H9 (cell line): ENCODE measurements around the gene CCT2. TPM values are rescaled to one million over a fixed set of nuclear protein-coding genes. Genes with fewer than 3 reads are reported as not detected.

Source experiments
- DNase-seq: peaks from one replicate; pipeline ENCODE4 v3.0.0-alpha.2; 2017
- H2AFZ ChIP-seq: one replicate; pipeline ENCODE4 v1.6.1; 2013; ENCODE audit warnings: mild to moderate bottlenecking, low read length, control low read depth, moderate library complexity
- H2AK5ac ChIP-seq: 2 replicates; pipeline ENCODE4 v1.6.1; 2013; ENCODE audit warnings: low read length, control low read depth, mixed read lengths; ENCODE audit not compliant: insufficient read length
- H2BK120ac ChIP-seq: one replicate; pipeline ENCODE4 v1.6.1; 2013; ENCODE audit warnings: low read depth, mild to moderate bottlenecking, low read length, control low read depth, inconsistent platforms; ENCODE audit not compliant: poor library complexity, severe bottlenecking
- H2BK12ac ChIP-seq: 2 replicates; pipeline ENCODE4 v1.6.1; 2013; ENCODE audit warnings: low read length, control low read depth, mixed read lengths, low read depth; ENCODE audit not compliant: insufficient read length
- H2BK15ac ChIP-seq: 2 replicates; pipeline ENCODE4 v1.6.1; 2013; ENCODE audit warnings: low read depth, low read length, control low read depth
- H2BK20ac ChIP-seq: one replicate; pipeline ENCODE4 v1.6.1; 2013; ENCODE audit warnings: low read depth, mild to moderate bottlenecking, low read length, control low read depth, inconsistent platforms; ENCODE audit not compliant: poor library complexity, severe bottlenecking
- H2BK5ac ChIP-seq: 2 replicates; pipeline ENCODE4 v1.6.1; 2013; ENCODE audit warnings: low read length, control low read depth, mixed read lengths; ENCODE audit not compliant: insufficient read length
- H3K14ac ChIP-seq: 2 replicates; pipeline ENCODE4 v1.6.1; 2013; ENCODE audit warnings: low read length, control low read depth; ENCODE audit not compliant: insufficient read depth
- H3K18ac ChIP-seq: 2 replicates; pipeline ENCODE4 v1.6.1; 2013; ENCODE audit warnings: low read depth, mild to moderate bottlenecking, mixed read lengths, low read length, control low read depth; ENCODE audit not compliant: insufficient read length
- H3K23ac ChIP-seq: 2 replicates; pipeline ENCODE4 v1.6.1; 2013; ENCODE audit warnings: low read length, control low read depth, mixed read lengths, low read depth; ENCODE audit not compliant: insufficient read length
- H3K23me2 ChIP-seq: 2 replicates; pipeline ENCODE4 v1.6.1; 2013; ENCODE audit warnings: low read depth, mild to moderate bottlenecking, mixed read lengths, low read length, control low read depth; ENCODE audit not compliant: insufficient read length, poor library complexity, severe bottlenecking
- H3K27ac ChIP-seq: 2 replicates; pipeline ENCODE4 v1.5.1; 2013; ENCODE audit warnings: low read length, control low read depth, mixed read lengths, low read depth; ENCODE audit not compliant: insufficient read length
- H3K27me3 ChIP-seq: 2 replicates; pipeline ENCODE4 v1.6.1; 2013; ENCODE audit warnings: low read length, control low read depth, inconsistent platforms; ENCODE audit not compliant: insufficient read depth
- H3K4ac ChIP-seq: 2 replicates; pipeline ENCODE4 v1.6.1; 2013; ENCODE audit warnings: low read depth, mild to moderate bottlenecking, control low read depth, inconsistent platforms, low read length, moderate library complexity
- H3K4me1 ChIP-seq: 2 replicates; pipeline ENCODE4 v1.6.1; 2013; ENCODE audit warnings: low read length, control low read depth, inconsistent platforms; ENCODE audit not compliant: insufficient read depth
- H3K4me2 ChIP-seq: 2 replicates; pipeline ENCODE4 v1.6.1; 2013; ENCODE audit warnings: low read length, control low read depth, mixed read lengths; ENCODE audit not compliant: insufficient read length, insufficient read depth
- H3K56ac ChIP-seq: 2 replicates; pipeline ENCODE4 v1.6.1; 2013; ENCODE audit warnings: low read depth, mild to moderate bottlenecking, mixed read lengths, low read length, control low read depth; ENCODE audit not compliant: insufficient read length
- H3K79me1 ChIP-seq: 2 replicates; pipeline ENCODE4 v1.6.1; 2013; ENCODE audit warnings: low read depth, mild to moderate bottlenecking, moderate library complexity, low read length, control low read depth, inconsistent platforms; ENCODE audit not compliant: insufficient read depth, poor library complexity, severe bottlenecking
- H3K79me2 ChIP-seq: 2 replicates; pipeline ENCODE4 v1.6.1; 2013; ENCODE audit warnings: low read length, control low read depth, inconsistent platforms; ENCODE audit not compliant: insufficient read depth
- H3K9ac ChIP-seq: 2 replicates; pipeline ENCODE4 v1.6.1; 2013; ENCODE audit warnings: low read length, control low read depth, mixed read lengths; ENCODE audit not compliant: insufficient read length; ENCODE audit errors: extremely low read depth
- H3K9me3 ChIP-seq: one replicate; pipeline ENCODE4 v1.6.1; 2013; ENCODE audit warnings: low read depth, low read length, inconsistent platforms; ENCODE audit not compliant: control insufficient read depth
- H3T11ph ChIP-seq: one replicate; pipeline ENCODE4 v1.6.1; 2013; ENCODE audit warnings: mild to moderate bottlenecking, low read length, control low read depth, inconsistent platforms
- H4K20me1 ChIP-seq: one replicate; pipeline ENCODE4 v1.6.1; 2013; ENCODE audit not compliant: control insufficient read depth, insufficient read length, insufficient read depth
- H4K5ac ChIP-seq: 2 replicates; pipeline ENCODE4 v1.6.1; 2013; ENCODE audit warnings: low read depth, mild to moderate bottlenecking, mixed read lengths, low read length, control low read depth; ENCODE audit not compliant: insufficient read length
- H4K8ac ChIP-seq: replicated peaks from 2 replicates; pipeline ENCODE4 v1.6.1; 2013; ENCODE audit warnings: low read length, control low read depth, mixed read lengths, low read depth; ENCODE audit not compliant: insufficient read length
- H4K91ac ChIP-seq: 2 replicates; pipeline ENCODE4 v1.6.1; 2013; ENCODE audit warnings: low read depth, mild to moderate bottlenecking, moderate library complexity, mixed read lengths, low read length, control low read depth; ENCODE audit not compliant: insufficient read length
- H3K27ac Mint-ChIP-seq, 3 experiments: 2 replicates in 2 of 3; 3 replicates in 1 of 3; pipeline ENCODE4 v1.8.0; 2020 to 2021; ENCODE audit warnings: mixed read lengths in 3 of 3, mild to moderate bottlenecking in 1 of 3, moderate library complexity in 1 of 3
- H3K27me3 Mint-ChIP-seq: 2 replicates; pipeline ENCODE4 v1.8.0; 2021; ENCODE audit warnings: low read depth, mild to moderate bottlenecking, moderate library complexity, mixed read lengths
- H3K36me3 Mint-ChIP-seq, 3 experiments: 2 replicates in 2 of 3; 3 replicates in 1 of 3; pipeline ENCODE4 v1.8.0; 2020 to 2021; ENCODE audit warnings: low read depth in 3 of 3, mixed read lengths in 3 of 3; ENCODE audit not compliant: insufficient read depth in 1 of 3
- H3K4me1 Mint-ChIP-seq, 2 experiments: 2 replicates each; pipeline ENCODE4 v1.8.0; 2020; ENCODE audit warnings: mixed read lengths in 2 of 2
- H3K4me3 Mint-ChIP-seq, 2 experiments: 2 replicates in 1 of 2; 3 replicates in 1 of 2; pipeline ENCODE4 v1.8.0; 2020 to 2021; ENCODE audit warnings: mild to moderate bottlenecking in 2 of 2, mixed read lengths in 2 of 2, moderate library complexity in 1 of 2
- H3K9me3 Mint-ChIP-seq, 2 experiments: 2 replicates in 1 of 2; 3 replicates in 1 of 2; pipeline ENCODE4 v1.8.0; 2020; ENCODE audit warnings: mild to moderate bottlenecking in 2 of 2, mixed read lengths in 2 of 2, moderate library complexity in 1 of 2
- CTCF ChIP-seq: fragments of 200-600 bp; sonication (generic); conservative IDR thresholded peaks from 3 replicates; pipeline ENCODE4 v1.8.0; 2021; ENCODE audit warnings: antibody characterized with exemption, mild to moderate bottlenecking
- WGBS: extraction: QIAGEN DNeasy Blood & Tissue Kit; methylation state at CpG from one replicate; pipeline ENCODE4 v1.1.7; 2013; ENCODE audit warnings: missing lambda C conversion rate, low lambda C conversion rate, mixed read lengths; ENCODE audit not compliant: insufficient read length; ENCODE audit errors: extremely low coverage; 5-methylcytosine and 5-hydroxymethylcytosine counted together
- total RNA-seq: library from RNA; stranded (reverse); gene quantifications from 2 replicates; pipeline ENCODE4 v1.2.1, GENCODE V29; 2021

The CCT2 gene
- total RNA-seq, 1 experiment from 2014 or later: 405 TPM

DNA sequence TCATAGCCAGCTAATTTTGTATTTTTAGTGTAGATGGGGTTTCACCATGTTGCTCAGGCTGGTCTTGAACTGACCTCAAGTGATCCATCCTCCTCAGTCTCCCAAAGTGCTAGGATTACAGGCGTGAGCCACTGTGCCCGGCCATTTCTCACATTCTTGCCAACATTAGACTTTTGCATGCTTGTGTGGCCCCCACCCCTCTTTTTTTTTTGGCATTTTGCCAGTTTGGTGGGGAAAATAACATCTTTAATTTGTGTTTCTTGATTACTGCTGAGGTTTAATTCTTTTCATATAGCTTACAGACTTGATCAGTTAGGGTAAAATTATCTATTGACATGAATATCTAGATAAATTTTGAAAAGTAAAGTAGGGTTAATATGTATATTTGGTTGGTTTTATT lies 3.8 kb downstream of the CCT2 start:
- H4K20me1 ChIP-seq: no peaks in the 10 kb centered on the region
- WGBS: no CpG with 5 or more reads among the region's 2 CpGs

More for the DNA sequence above, 3.8 kb downstream of the CCT2 start:
- Histone ChIP-seq H3K4me2 (no peak overlapping the region), H3K9me3 (no peaks in the 10 kb centered on the region), H4K5ac (no peak overlapping the region), H4K91ac (no peak overlapping the region), H3K9ac (no peak overlapping the region), H3K14ac (no peak overlapping the region), H2AK5ac (no peak overlapping the region), H3K23me2 (no peaks in the 10 kb centered on the region), H2BK20ac (no peak overlapping the region), H2BK5ac (no peak overlapping the region), H3K18ac (no peak overlapping the region), H4K8ac (no peak overlapping the region), H3K27ac (no peak overlapping the region), H3K27me3 (no peaks in the 10 kb centered on the region), H3K4me1 (no peaks in the 10 kb centered on the region), H3K79me1 (peaks cover 3% of the 10 kb centered on the region), H3T11ph (no peak overlapping the region), H3K4ac (no peak overlapping the region), H3K23ac (no peak overlapping the region), H3K56ac (no peak overlapping the region), H2AFZ (no peak overlapping the region), H2BK12ac (no peak overlapping the region), H2BK15ac (no peak overlapping the region), H2BK120ac (no peak overlapping the region), H3K79me2 (peaks cover 3% of the 10 kb centered on the region; the same call in 1 of the 2 replicates)
- Mint-ChIP-seq H3K4me3 (no peak overlapping the region), H3K27me3 (no peaks in the 10 kb centered on the region), H3K9me3 (no peaks in the 10 kb centered on the region), H3K27ac (no peak overlapping the region), H3K36me3 (peaks cover 57 to 82% (median 82%) of the 10 kb centered on the region in 3 experiments), H3K4me1 (peaks cover 0 to 9% of the 10 kb centered on the region in 2 experiments; a peak in 1 of 4 replicates)
- no peak for TF ChIP-seq CTCF
- no peak for DNase-seq
